Body of pancreas (tissue), 4 donors: ENCODE results near the gene BTC. TPM values are rescaled to one million over a fixed set of nuclear protein-coding genes. Genes with fewer than 3 reads are reported as not detected.
"Not testable (repeated sequence)": the region's sequence is repeated elsewhere in the genome, so short reads cannot be mapped to it uniquely, and the experiment has no call there.

Source experiments
- ATAC-seq: fragments of 150-250 bp; one replicate; pipeline ENCODE4 v1.9.1; 2016
- DNase-seq, 4 donors: peaks; one replicate each; pipeline ENCODE4 v3.0.0-alpha.2; 2019
- H3K27ac ChIP-seq, 4 donors: fragments of 200-600 bp; sonication (generic); 1 replicate in 3 of 4; 2 replicates in 1 of 4; pipeline versions ENCODE4 v1.5.1 to v1.6.1; 2016 to 2019; ENCODE audit warnings: mild to moderate bottlenecking in 1 of 4, mixed read lengths in 1 of 4, moderate library complexity in 1 of 4
- H3K27me3 ChIP-seq, 2 donors: fragments of 200-600 bp; sonication (generic); one replicate each; pipeline ENCODE4 v1.6.0; 2016; ENCODE audit warnings: mild to moderate bottlenecking in 1 of 2
- H3K36me3 ChIP-seq, 2 donors: fragments of 200-600 bp; sonication (generic); replicated peaks in 1 of 2; 2 replicates each; pipeline ENCODE4 v1.5.1; 2016; ENCODE audit warnings: low read depth in 2 of 2; ENCODE audit not compliant: insufficient read depth in 1 of 2
- H3K4me1 ChIP-seq: fragments of 200-600 bp; sonication (generic); one replicate; pipeline ENCODE4 v1.6.0; 2016
- H3K4me3 ChIP-seq, 2 donors: fragments of 200-600 bp; sonication (generic); 1 replicate in 1 of 2; 2 replicates in 1 of 2; pipeline ENCODE4 v1.5.1; 2016 to 2019
- H3K9me3 ChIP-seq, 3 donors: fragments of 200-600 bp; sonication (generic); 1 replicate in 2 of 3; 2 replicates in 1 of 3; pipeline ENCODE4 v1.5.1; 2016
- POLR2A ChIP-seq, 3 donors: fragments of 450-650 bp; IDR thresholded peaks; one replicate each; pipeline ENCODE4 v1.6.1; 2016; ENCODE audit warnings: antibody characterized with exemption in 3 of 3, mild to moderate bottlenecking in 2 of 3
- WGBS, 2 donors: methylation state at CpG; one replicate each; pipeline ENCODE4 v1.1.5; 2017; 5-methylcytosine and 5-hydroxymethylcytosine counted together
- intact Hi-C: fragments of 100-400 bp; cut with DNase I; formaldehyde crosslinking; loops from one replicate; pipeline ENCODE4 v1.15.1; 2023
- total RNA-seq, 2 donors: library from RNA; depleted of rRNA; stranded (reverse); fragments of >200 nt; gene quantifications; one replicate each; pipeline ENCODE4 v1.1.0, GENCODE V29; 2016
- TF ChIP-seq, protein P1 (sequence below), 7 experiments: fragments of 450-650 bp in 4 of 7; fragments of 200-600 bp in 3 of 7; sonication (generic) in 3 of 7; IDR thresholded peaks; one replicate each; pipeline ENCODE4 v1.5.1; 2016 to 2019; ENCODE audit warnings: antibody characterized with exemption in 7 of 7

The BTC gene
- total RNA-seq, 2 donors from 2014 or later = 1.8 to 3.6 TPM

DNA sequence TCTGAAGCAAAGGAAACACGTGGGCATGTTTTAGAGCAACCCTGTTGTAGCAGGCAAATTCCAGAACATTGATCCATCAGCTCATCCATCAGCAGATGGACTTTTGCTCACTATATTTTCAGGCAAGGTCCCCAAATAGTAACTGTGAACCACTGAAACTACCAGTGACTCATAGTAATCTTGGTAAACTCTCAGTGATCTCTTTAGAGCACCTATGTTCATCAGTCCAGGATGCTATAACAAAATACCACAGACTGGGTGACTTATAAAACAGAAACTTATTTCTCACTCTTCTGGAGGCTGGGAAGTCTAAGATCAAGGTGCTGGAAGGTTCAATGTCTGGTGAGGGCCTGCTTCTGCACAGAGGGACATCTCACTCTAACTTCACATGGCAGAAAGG is 28.9 kb upstream of the BTC start:
- no peak for TF ChIP-seq POLR2A (IDR thresholded peaks at IDR 0.05)
- TF ChIP-seq, protein P1, sequence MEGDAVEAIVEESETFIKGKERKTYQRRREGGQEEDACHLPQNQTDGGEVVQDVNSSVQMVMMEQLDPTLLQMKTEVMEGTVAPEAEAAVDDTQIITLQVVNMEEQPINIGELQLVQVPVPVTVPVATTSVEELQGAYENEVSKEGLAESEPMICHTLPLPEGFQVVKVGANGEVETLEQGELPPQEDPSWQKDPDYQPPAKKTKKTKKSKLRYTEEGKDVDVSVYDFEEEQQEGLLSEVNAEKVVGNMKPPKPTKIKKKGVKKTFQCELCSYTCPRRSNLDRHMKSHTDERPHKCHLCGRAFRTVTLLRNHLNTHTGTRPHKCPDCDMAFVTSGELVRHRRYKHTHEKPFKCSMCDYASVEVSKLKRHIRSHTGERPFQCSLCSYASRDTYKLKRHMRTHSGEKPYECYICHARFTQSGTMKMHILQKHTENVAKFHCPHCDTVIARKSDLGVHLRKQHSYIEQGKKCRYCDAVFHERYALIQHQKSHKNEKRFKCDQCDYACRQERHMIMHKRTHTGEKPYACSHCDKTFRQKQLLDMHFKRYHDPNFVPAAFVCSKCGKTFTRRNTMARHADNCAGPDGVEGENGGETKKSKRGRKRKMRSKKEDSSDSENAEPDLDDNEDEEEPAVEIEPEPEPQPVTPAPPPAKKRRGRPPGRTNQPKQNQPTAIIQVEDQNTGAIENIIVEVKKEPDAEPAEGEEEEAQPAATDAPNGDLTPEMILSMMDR (IDR thresholded peaks at IDR 0.05) = no peak
- 25 to 42% methylated on average over 1 of the region's 1 CpG for WGBS, 2 donors
- no peak overlapping the region for H3K27ac ChIP-seq
- no peak overlapping the region for H3K4me3 ChIP-seq
- no peaks in the 10 kb centered on the region for H3K9me3 ChIP-seq
- no peak for ATAC-seq
- no peak for DNase-seq
- intact Hi-C loops = no loop called here
- no peaks in the 10 kb centered on the region for H3K4me1 ChIP-seq
- no peaks in the 10 kb centered on the region for H3K27me3 ChIP-seq
- no peaks in the 10 kb centered on the region for H3K36me3 ChIP-seq

GRCh38 chr4:74822603-74823002 is 28.3 kb upstream of the BTC start:
- H3K36me3 ChIP-seq = no peaks in the 10 kb centered on the region
- H3K9me3 ChIP-seq = no peaks in the 10 kb centered on the region
- no peaks in the 10 kb centered on the region for H3K27me3 ChIP-seq
- TF ChIP-seq, protein P1 (IDR thresholded peaks at IDR 0.05) = no peak
- no peak for TF ChIP-seq POLR2A (IDR thresholded peaks at IDR 0.05)
- ATAC-seq (no peak), DNase-seq (no peak)
- intact Hi-C loops = no loop called here
- WGBS, 2 donors = 67 to 82% methylated on average over 2 of the region's 2 CpGs
- no peak overlapping the region for H3K4me3 ChIP-seq
- no peak overlapping the region for H3K27ac ChIP-seq
- H3K4me1 ChIP-seq = no peaks in the 10 kb centered on the region

- no peak for DNase-seq
- Histone ChIP-seq H3K4me1 (no peaks in the 10 kb centered on the region), H3K27ac (no peak overlapping the region), H3K9me3 (no peaks in the 10 kb centered on the region), H3K36me3 (no peaks in the 10 kb centered on the region), H3K4me3 (no peak overlapping the region), H3K27me3 (no peaks in the 10 kb centered on the region)
- intact Hi-C loops = no loop called here
- ATAC-seq = no peak
- TF ChIP-seq POLR2A (IDR thresholded peaks at IDR 0.05) = no peak
- TF ChIP-seq, protein P1 (IDR thresholded peaks at IDR 0.05) = no peak
Measured at GRCh38 chr4:74821541-74821940, 27.2 kb upstream of the BTC start.

DNA sequence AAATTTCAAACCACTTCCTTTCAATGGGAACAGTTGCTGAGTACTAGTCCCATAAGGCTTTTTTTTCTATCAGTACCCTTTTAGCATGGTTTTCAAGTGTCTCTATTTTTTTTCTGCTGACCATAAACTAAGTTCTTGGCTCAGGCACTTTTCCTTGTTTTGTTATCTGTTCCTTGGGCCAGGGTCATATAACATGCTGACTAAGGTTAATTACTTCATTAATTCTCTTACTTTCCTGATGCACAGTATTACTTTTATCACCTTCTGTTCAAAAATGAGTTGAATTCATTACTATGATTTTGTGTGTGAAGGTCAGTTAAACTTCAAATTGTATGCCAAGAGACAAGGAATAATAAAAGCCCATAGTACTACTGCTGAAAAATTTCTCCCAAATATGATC is 19.7 kb upstream of the BTC start:
- DNase-seq (no peak), ATAC-seq (no peak)
- Histone ChIP-seq H3K4me3 (no peak overlapping the region), H3K27me3 (no peaks in the 10 kb centered on the region), H3K27ac (no peak overlapping the region), H3K4me1 (no peaks in the 10 kb centered on the region), H3K36me3 (no peaks in the 10 kb centered on the region), H3K9me3 (no peaks in the 10 kb centered on the region)
- TF ChIP-seq POLR2A (IDR thresholded peaks at IDR 0.05) = no peak
- TF ChIP-seq, protein P1 (IDR thresholded peaks at IDR 0.05) = no peak
- intact Hi-C loops = no loop called here

DNA sequence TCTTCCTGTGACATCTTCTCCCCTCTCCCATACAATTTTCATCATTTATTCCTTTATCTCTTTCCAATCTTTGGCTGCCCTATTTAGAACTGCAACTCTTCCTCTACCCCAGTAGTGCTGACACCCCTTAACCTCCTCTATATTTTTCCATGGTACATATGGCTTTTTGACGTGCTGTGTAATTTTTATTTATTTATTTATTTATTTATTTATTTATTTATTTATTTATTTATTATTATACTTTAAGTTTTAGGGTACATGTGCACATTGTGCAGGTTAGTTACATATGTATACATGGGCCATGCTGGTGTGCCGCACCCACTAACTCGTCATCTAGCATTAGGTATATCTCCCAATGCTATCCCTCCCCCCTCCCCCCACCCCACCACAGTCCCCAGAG is 17.7 kb upstream of the BTC start:
- H3K27ac ChIP-seq, ATAC-seq, H3K9me3 ChIP-seq, H3K4me3 ChIP-seq, H3K4me1 ChIP-seq, H3K36me3 ChIP-seq, H3K27me3 ChIP-seq, DNase-seq, intact Hi-C loops: not testable (repeated sequence)
- WGBS, 2 donors = 77 to 82% methylated on average over 2 to 3 of the region's 3 CpGs
